GM15510 (cell line): ENCODE results near the gene IRF2.

ENCODE experiments used
- POLR2A ChIP-seq: IDR thresholded peaks from 3 replicates; pipeline ENCODE4 v1.6.1; 2011; ENCODE audit warnings: borderline replicate concordance; ENCODE audit not compliant: insufficient read length; ENCODE audit errors: extremely low read depth

IRF2 gene

DNA sequence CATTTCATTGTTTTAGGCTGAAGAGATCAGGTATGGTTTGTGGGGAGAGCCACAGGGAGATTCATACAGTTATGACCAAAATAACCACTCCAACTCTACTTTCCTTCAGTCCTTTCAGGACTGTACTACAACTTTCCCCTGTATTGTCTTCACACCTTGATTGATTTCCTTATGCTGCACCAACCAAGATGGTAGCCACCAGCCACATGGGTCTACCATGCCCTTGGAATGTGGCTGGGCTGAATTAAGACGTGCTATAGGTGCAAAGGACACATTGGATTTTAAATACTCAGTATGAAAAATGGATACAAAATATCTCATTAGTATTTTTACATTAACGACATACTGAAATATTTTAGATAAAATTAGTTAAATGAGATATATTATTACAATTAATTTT is 11.2 kb downstream of the IRF2 start:
- TF ChIP-seq POLR2A: no peak

- TF ChIP-seq POLR2A: no peak
Observed at GRCh38 chr4:184462724-184463123, 11.6 kb downstream of the IRF2 start.

DNA sequence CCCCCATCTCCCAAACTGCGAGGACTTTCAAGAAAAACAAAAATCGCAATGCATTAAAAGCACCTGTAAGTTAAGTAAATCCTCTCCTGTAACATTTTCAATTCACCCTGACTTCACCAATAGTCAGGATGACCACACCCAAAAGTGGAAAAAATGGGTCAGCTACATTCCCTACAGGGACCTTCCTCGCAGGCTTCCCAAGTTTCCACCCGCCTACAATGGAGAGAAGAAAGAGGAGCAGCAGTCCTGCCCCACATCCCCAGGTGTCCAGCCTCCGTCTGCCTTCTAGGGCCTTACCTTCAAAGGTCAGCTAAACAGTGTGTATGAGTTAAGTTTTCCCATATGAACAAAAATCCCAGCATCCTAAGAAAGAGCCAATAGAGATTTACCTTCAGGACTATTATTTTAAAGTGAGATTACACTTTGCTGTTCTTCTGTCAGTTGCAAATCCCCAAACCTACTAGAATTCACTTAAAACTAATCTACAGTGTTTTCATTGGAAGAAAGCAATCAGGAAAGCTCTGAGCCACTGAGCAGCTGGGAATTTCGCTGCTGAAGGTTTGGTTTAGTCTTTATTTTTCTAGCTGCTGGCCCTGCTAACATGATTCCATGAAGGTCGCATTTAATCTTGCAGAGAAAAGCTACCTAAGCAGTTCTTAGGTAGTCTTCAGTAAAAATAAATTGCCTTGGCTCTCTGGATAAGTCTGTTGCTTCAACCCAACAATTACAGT is 12.5 kb downstream of the IRF2 start:
- TF ChIP-seq POLR2A: no peak

- no peak for TF ChIP-seq POLR2A
Observed at GRCh38 chr4:184460499-184461285, 13.7 kb downstream of the IRF2 start.

DNA sequence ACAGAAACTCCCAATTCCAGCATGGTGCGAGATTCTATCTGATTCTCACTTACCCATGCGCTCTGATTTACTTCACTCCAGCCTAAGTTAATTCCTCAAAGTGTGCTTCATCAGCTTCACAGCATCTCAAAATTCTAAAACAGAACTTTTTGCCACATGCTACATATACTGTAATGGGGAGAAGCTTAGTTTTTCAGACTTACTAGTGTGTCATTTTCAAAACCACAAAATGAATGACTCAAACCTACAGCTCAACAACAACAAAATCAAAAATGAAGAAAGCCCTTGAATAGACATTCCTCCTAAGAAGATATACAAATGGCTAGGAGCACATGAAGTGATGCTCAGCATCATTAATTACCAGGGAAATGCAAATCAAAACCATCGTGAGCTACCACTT is 14.9 kb downstream of the IRF2 start:
- TF ChIP-seq POLR2A: no peak

- no peak for TF ChIP-seq POLR2A
Observed at GRCh38 chr4:184457535-184458249, 16.7 kb downstream of the IRF2 start.

DNA sequence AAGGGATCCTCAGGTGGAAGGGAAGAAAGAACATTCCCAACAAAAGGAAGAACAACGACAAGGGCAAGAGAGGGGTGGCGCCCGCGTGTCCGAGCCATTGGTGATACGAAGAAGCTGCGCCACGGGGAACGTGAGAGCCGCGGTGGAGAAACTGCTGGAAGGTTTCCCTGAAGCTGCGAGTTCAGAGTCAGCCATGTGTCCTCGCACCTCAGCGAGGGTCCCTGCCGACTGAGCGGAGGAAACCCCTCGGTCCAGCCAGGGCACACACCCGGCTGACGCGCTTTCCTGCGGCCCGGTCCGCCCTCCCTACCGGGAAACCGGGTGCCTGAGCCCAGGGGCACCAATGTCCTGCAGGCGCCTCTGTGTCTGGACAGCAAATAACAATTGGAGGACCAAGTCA is 18.0 kb downstream of the IRF2 start:
- TF ChIP-seq POLR2A: no peak

- no peak for TF ChIP-seq POLR2A
Observed at GRCh38 chr4:184455299-184455698, 19.1 kb downstream of the IRF2 start.

- TF ChIP-seq POLR2A: no peak
Observed at GRCh38 chr4:184453365-184454160, 20.8 kb downstream of the IRF2 start.

GRCh38 chr4:184452740-184453139 is 21.6 kb downstream of the IRF2 start:
- no peak for TF ChIP-seq POLR2A

GRCh38 chr4:184451726-184452125 is 22.6 kb downstream of the IRF2 start:
- no peak for TF ChIP-seq POLR2A

- no peak for TF ChIP-seq POLR2A
Observed at GRCh38 chr4:184450743-184451535, 23.4 kb downstream of the IRF2 start.

DNA sequence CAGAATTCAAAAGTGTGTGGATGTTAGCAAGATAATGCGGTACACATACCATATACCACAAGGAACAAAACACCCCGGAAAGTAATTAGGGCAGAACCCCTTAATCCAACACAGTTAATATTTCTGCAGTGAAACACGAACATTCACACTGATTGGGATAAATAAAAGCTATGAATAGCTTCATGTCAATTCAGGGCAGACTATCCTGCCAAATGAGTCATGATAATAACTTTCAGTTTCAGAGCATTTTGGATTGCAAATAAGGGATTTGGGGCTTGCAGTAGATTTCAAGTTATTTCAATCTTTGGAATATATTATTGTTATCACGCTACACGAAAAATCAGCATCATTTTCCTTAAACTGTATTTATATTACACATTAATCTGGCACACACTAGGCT is 24.3 kb downstream of the IRF2 start:
- no peak for TF ChIP-seq POLR2A

GRCh38 chr4:184448821-184449220 is 25.5 kb downstream of the IRF2 start:
- no peak for TF ChIP-seq POLR2A
